ENCODE measurements around the gene COL4A3.

DNA sequence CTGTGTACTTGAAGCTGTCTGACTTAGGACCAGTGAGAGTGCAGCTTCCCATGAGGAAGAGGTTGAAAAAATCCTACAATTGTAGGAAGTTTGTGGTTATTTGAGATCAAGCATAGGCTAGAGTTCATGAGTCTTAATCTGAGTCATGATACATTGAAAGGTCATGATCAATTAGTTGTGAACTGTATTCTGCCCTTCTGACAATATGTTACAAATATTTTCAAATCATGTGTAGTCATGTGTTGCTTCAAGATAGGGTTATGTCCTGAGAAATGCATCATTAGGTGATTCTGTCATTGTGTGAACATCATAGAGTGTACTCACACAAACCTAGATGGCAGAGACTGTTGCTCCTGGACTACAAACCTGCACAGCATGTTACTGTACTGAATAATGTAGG lies 92.2 kb downstream of the COL4A3 start:
- TF ChIP-seq EP300 (conservative IDR thresholded peaks at IDR 0.05; ENCODE audit: poor library complexity, severe bottlenecking): no peak
- no peak for TF ChIP-seq CTCF (IDR thresholded peaks at IDR 0.05; ENCODE audit: poor library complexity, severe bottlenecking)

All from neural cell (in vitro differentiated cells).